Central memory CD8-positive, alpha-beta T cell (primary cell): ENCODE results near the gene AHNAK.
"Not testable (repeated sequence)": the region's sequence is repeated elsewhere in the genome, so short reads cannot be mapped to it uniquely, and the experiment has no call there.

Source experiments
- ATAC-seq: fragments of 150-1000 bp; cut with Tn5 transposase; replicated peaks from 2 replicates; pipeline ENCODE4 v1.10.0; 2022; ENCODE audit warnings: mild to moderate bottlenecking, moderate FRiP score, moderate number of reproducible peaks; ENCODE audit not compliant: poor library complexity, severe bottlenecking; ENCODE audit errors: extremely low read depth
- DNase-seq, 2 donors: peaks; one replicate each; pipeline ENCODE4 v3.0.0; 2021; ENCODE audit warnings: low spot score in 2 of 2
- H3K27ac Mint-ChIP-seq: one replicate; pipeline ENCODE4 v1.8.0; 2022; ENCODE audit warnings: low read depth, mild to moderate bottlenecking, moderate library complexity, mixed read lengths
- H3K27me3 Mint-ChIP-seq: one replicate; pipeline ENCODE4 v1.8.0; 2022; ENCODE audit warnings: mixed read lengths
- H3K36me3 Mint-ChIP-seq: one replicate; pipeline ENCODE4 v1.8.0; 2022; ENCODE audit warnings: mild to moderate bottlenecking, moderate library complexity, mixed read lengths; ENCODE audit not compliant: insufficient read depth
- H3K4me1 Mint-ChIP-seq: one replicate; pipeline ENCODE4 v1.8.0; 2022; ENCODE audit warnings: mixed read lengths
- H3K4me3 Mint-ChIP-seq: one replicate; pipeline ENCODE4 v1.8.0; 2022; ENCODE audit warnings: mild to moderate bottlenecking, moderate library complexity, mixed read lengths
- H3K9me3 Mint-ChIP-seq: one replicate; pipeline ENCODE4 v1.8.0; 2022; ENCODE audit warnings: mixed read lengths

Gene AHNAK

GRCh38 chr11:62578541-62578940 lies 31.9 kb upstream of the AHNAK start:
- Mint-ChIP-seq H3K4me1 (peaks cover 19% of the 10 kb centered on the region), H3K9me3 (no peaks in the 10 kb centered on the region), H3K4me3 (no peak overlapping the region), H3K27me3 (no peaks in the 10 kb centered on the region), H3K36me3 (peaks cover 27% of the 10 kb centered on the region), H3K27ac (no peak overlapping the region)
- DNase-seq = no peak
- ATAC-seq = no peak

GRCh38 chr11:62577046-62577714 lies 30.6 kb upstream of the AHNAK start:
- H3K27me3 Mint-ChIP-seq = no peaks in the 10 kb centered on the region
- no peak overlapping the region for H3K27ac Mint-ChIP-seq
- DNase-seq (no peak), ATAC-seq (no peak)
- H3K4me3 Mint-ChIP-seq = no peak overlapping the region
- peaks cover 32% of the 10 kb centered on the region for H3K4me1 Mint-ChIP-seq
- no peaks in the 10 kb centered on the region for H3K9me3 Mint-ChIP-seq
- peaks cover 39% of the 10 kb centered on the region for H3K36me3 Mint-ChIP-seq

- ATAC-seq (no peak), DNase-seq (no peak)
- Mint-ChIP-seq H3K36me3 (peaks cover 52% of the 10 kb centered on the region), H3K27me3 (no peaks in the 10 kb centered on the region), H3K4me3 (peak overlapping the region; percentile 98), H3K9me3 (no peaks in the 10 kb centered on the region), H3K4me1 (peaks cover 46% of the 10 kb centered on the region), H3K27ac (peak overlapping the region; percentile 91)
Observed at GRCh38 chr11:62575837-62576236, 29.2 kb upstream of the AHNAK start.

- DNase-seq = no peak
- Mint-ChIP-seq H3K4me3 (peak overlapping the region; percentile 98), H3K27me3 (no peaks in the 10 kb centered on the region), H3K27ac (peak overlapping the region; percentile 91), H3K4me1 (peaks cover 48% of the 10 kb centered on the region), H3K9me3 (no peaks in the 10 kb centered on the region), H3K36me3 (peaks cover 56% of the 10 kb centered on the region)
- no peak for ATAC-seq
Observed at GRCh38 chr11:62575156-62575555, 28.6 kb upstream of the AHNAK start.

- ATAC-seq (peak; percentile 12), DNase-seq (no peak)
- H3K27ac Mint-ChIP-seq = peak overlapping the region; percentile 91
- H3K4me1 Mint-ChIP-seq = peaks cover 48% of the 10 kb centered on the region
- peaks cover 61% of the 10 kb centered on the region for H3K36me3 Mint-ChIP-seq
- no peaks in the 10 kb centered on the region for H3K27me3 Mint-ChIP-seq
- peak overlapping the region; percentile 98 for H3K4me3 Mint-ChIP-seq
- H3K9me3 Mint-ChIP-seq = no peaks in the 10 kb centered on the region
Observed at GRCh38 chr11:62574363-62575071, 27.9 kb upstream of the AHNAK start.

- Mint-ChIP-seq H3K4me3 (peak within 1 kb of the TSS; percentile 98), H3K4me1 (peaks cover 48% of the 10 kb centered on the region), H3K27ac (peak within 1 kb of the TSS; percentile 91), H3K9me3 (no peaks in the 10 kb centered on the region), H3K36me3 (peaks cover 63% of the 10 kb centered on the region), H3K27me3 (no peaks in the 10 kb centered on the region)
- DNase-seq = peak; percentile 92 to 99
- ATAC-seq = peak; percentile 91
Observed at GRCh38 chr11:62573592-62574362, 27.2 kb upstream of the AHNAK start, which contains the start of gene EEF1G. EEF1G (minus strand) TSS chr11:62573891; CDS start chr11:62573842, 49 bp downstream.

GRCh38 chr11:62573006-62573591 lies 26.5 kb upstream of the AHNAK start:
- Mint-ChIP-seq H3K9me3 (no peaks in the 10 kb centered on the region), H3K4me1 (peaks cover 48% of the 10 kb centered on the region), H3K27me3 (no peaks in the 10 kb centered on the region), H3K27ac (peak overlapping the region; percentile 91), H3K4me3 (peak overlapping the region; percentile 98), H3K36me3 (peaks cover 60% of the 10 kb centered on the region)
- ATAC-seq (peak; percentile 27), DNase-seq (peak; percentile 20 to 25)

- H3K36me3 Mint-ChIP-seq = peaks cover 56% of the 10 kb centered on the region
- peak overlapping the region; percentile 98 for H3K4me3 Mint-ChIP-seq
- ATAC-seq = no peak
- H3K27ac Mint-ChIP-seq = peak overlapping the region; percentile 91
- DNase-seq = no peak
- peaks cover 51% of the 10 kb centered on the region for H3K4me1 Mint-ChIP-seq
- H3K9me3 Mint-ChIP-seq = no peaks in the 10 kb centered on the region
- no peaks in the 10 kb centered on the region for H3K27me3 Mint-ChIP-seq
Observed at GRCh38 chr11:62572431-62572830, 25.8 kb upstream of the AHNAK start.

GRCh38 chr11:62571493-62571892 lies 24.9 kb upstream of the AHNAK start:
- Mint-ChIP-seq H3K27ac (peak overlapping the region; percentile 91), H3K4me1 (peaks cover 60% of the 10 kb centered on the region), H3K36me3 (peaks cover 62% of the 10 kb centered on the region), H3K4me3 (peak overlapping the region; percentile 1)
- not testable (repeated sequence) for H3K9me3 Mint-ChIP-seq, ATAC-seq, H3K27me3 Mint-ChIP-seq, DNase-seq

- H3K27ac Mint-ChIP-seq = peak overlapping the region; percentile 91
- not testable (repeated sequence) for H3K4me3 Mint-ChIP-seq, DNase-seq, H3K27me3 Mint-ChIP-seq, ATAC-seq, H3K9me3 Mint-ChIP-seq
- H3K36me3 Mint-ChIP-seq = peaks cover 63% of the 10 kb centered on the region
- H3K4me1 Mint-ChIP-seq = peaks cover 65% of the 10 kb centered on the region
Observed at GRCh38 chr11:62570903-62571302, 24.3 kb upstream of the AHNAK start.

GRCh38 chr11:62569611-62570010 lies 23.0 kb upstream of the AHNAK start:
- Mint-ChIP-seq H3K27ac (no peak overlapping the region), H3K4me1 (peaks cover 56% of the 10 kb centered on the region), H3K36me3 (peaks cover 67% of the 10 kb centered on the region), H3K27me3 (no peaks in the 10 kb centered on the region), H3K4me3 (no peak overlapping the region), H3K9me3 (no peaks in the 10 kb centered on the region)
- DNase-seq (no peak), ATAC-seq (no peak)

GRCh38 chr11:62567018-62567633 lies 20.5 kb upstream of the AHNAK start:
- Mint-ChIP-seq H3K4me3 (peak overlapping the region; percentile 25), H3K36me3 (peaks cover 63% of the 10 kb centered on the region), H3K27ac (peak overlapping the region; percentile 83), H3K4me1 (peaks cover 34% of the 10 kb centered on the region), H3K9me3 (no peaks in the 10 kb centered on the region), H3K27me3 (no peaks in the 10 kb centered on the region)
- no peak for DNase-seq
- ATAC-seq = no peak
